Muscle layer of colon (tissue), 2 donors: ENCODE results near the gene POLR2H.

Experiments used
- H3K27ac ChIP-seq: one replicate; pipeline ENCODE4 v1.7.0; 2013; ENCODE audit warnings: low read depth, mild to moderate bottlenecking, low read length, moderate library complexity
- H3K27me3 ChIP-seq, 2 donors: one replicate each; pipeline ENCODE4 v1.7.0; 2013; ENCODE audit warnings: low read length in 2 of 2, mild to moderate bottlenecking in 2 of 2; ENCODE audit not compliant: insufficient read depth in 2 of 2, control insufficient read depth in 1 of 2
- H3K36me3 ChIP-seq: one replicate; pipeline ENCODE4 v1.7.0; 2013; ENCODE audit warnings: mild to moderate bottlenecking, low read length; ENCODE audit not compliant: insufficient read depth
- H3K4me1 ChIP-seq: one replicate; pipeline ENCODE4 v1.7.0; 2013; ENCODE audit warnings: mild to moderate bottlenecking, low read length; ENCODE audit not compliant: insufficient read depth
- H3K4me3 ChIP-seq, 2 donors: one replicate each; pipeline ENCODE4 v1.7.0; 2013; ENCODE audit warnings: low read length in 2 of 2, low read depth in 1 of 2, mild to moderate bottlenecking in 1 of 2, moderate library complexity in 1 of 2
- H3K9ac ChIP-seq: one replicate; pipeline ENCODE4 v1.7.0; 2013; ENCODE audit warnings: low read length
- H3K9me3 ChIP-seq: one replicate; pipeline ENCODE4 v1.7.0; 2013; ENCODE audit warnings: mild to moderate bottlenecking, low read length
- donor health status: abdominal sarcoma.
- donor health status: Adenocarcinoma of cecum.

Gene POLR2H

DNA sequence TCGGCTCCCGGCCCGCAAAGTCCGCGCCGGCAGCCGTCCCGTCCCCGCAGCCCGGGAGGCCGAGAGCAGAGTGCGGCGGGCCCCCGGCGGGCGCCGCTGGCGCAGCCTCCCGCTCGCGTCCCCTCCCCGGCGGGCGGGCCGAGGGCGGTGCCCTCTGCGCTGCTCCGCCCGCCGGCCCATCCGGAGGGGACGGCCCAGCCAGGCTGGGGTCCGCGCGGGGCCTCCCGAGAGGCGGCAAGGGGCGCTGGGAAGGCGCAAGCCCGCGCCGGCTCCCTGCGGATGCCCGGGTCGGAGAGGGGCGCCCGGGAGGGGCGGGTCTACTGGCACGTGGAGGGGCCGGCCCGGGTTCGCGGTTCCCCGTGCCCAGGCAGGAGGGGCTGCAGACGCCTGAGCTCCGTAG, at the start of gene POLR2H, which contains the start of gene CLCN2:
Gene POLR2H (plus strand): TSS at position 179 of the 400 bp plus-strand sequence. CDS start 1,783 bp downstream, outside the sequence.
Gene CLCN2 (minus strand): TSS at position 74 of the 400 bp plus-strand sequence. CDS start 126 bp downstream, outside the sequence.
- peak within 1 kb of the TSS; percentile 99 for H3K27ac ChIP-seq
- H3K27me3 ChIP-seq: no peaks in the 10 kb centered on the region
- H3K4me3 ChIP-seq: peak within 1 kb of the TSS; percentile 60 to 79
- peak within 1 kb of the TSS; percentile 68 for H3K9ac ChIP-seq
- peaks cover 8% of the 10 kb centered on the region for H3K36me3 ChIP-seq
- peaks cover 23% of the 10 kb centered on the region for H3K4me1 ChIP-seq
- no peaks in the 10 kb centered on the region for H3K9me3 ChIP-seq

DNA sequence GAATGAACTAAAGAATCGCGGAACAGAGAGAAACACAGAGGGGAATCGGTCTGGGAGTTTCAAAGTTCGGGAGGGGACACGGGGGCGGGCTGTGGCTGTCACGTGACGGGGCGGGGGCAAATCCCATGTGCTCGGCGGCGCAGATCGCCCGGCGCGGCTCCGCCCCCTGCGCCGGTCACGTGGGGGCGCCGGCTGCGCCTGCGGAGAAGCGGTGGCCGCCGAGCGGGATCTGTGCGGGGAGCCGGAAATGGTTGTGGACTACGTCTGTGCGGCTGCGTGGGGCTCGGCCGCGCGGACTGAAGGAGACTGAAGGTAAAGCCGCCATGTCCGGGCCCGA, 47.2 kb upstream of the POLR2H start, which contains the start of gene EIF4G1:
Gene EIF4G1 (plus strand): TSS at position 244 of the 337 bp plus-strand sequence. CDS start 1,191 bp downstream, outside the sequence.
- no peaks in the 10 kb centered on the region for H3K9me3 ChIP-seq
- peaks cover 35% of the 10 kb centered on the region for H3K4me1 ChIP-seq
- no peaks in the 10 kb centered on the region for H3K27me3 ChIP-seq
- H3K9ac ChIP-seq: peak within 1 kb of the TSS; percentile 92
- H3K4me3 ChIP-seq: peak within 1 kb of the TSS; percentile 72 to 76
- peaks cover 18% of the 10 kb centered on the region for H3K36me3 ChIP-seq
- H3K27ac ChIP-seq: peak within 1 kb of the TSS; percentile 99

DNA sequence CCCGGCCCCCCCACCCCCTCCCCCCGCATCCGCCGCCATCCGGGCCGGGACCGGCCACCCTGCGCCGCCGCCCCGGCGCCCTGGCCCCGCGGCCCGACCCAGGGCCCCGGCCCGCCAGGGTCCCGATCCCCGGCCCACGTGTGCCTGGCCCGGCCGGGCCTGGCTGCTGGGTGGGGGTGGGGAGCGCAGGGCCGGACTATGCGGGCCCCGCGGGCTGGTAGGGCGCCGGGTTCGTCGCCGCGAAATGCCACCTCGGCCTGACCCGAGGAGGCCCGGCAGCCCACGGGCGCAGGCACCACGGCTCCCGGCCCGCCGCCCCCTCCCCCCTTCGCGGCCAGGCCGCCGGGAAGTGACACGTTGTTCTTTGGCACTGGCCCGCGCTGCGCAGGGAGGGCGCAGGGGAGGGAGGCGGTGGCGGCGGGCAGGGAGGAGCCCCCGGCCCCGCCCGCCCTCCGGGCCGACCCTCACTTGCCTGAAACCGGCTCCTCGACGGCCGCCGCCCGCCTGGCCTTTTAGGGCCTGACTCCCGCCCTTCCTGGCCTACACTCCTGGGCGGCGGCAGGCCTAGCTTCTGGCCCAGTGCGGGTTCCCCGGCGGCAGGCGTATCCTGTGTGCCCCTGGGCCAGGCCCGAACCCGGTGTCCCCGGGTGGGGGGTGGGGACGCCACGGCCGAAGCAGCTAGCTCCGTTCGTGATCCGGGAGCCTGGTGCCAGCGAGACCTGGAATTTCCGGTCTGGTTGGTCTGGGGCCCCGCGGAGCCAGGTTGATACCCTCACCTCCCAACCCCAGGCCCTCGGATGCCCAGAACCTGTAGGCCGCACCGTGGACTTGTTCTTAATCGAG, 46.6 kb upstream of the POLR2H start:
- Histone ChIP-seq H3K27me3 (no peaks in the 10 kb centered on the region), H3K4me3 (peak overlapping the region; percentile 72 to 76), H3K36me3 (peaks cover 18% of the 10 kb centered on the region), H3K4me1 (peaks cover 39% of the 10 kb centered on the region), H3K27ac (peak overlapping the region; percentile 99), H3K9ac (peak overlapping the region; percentile 92), H3K9me3 (no peaks in the 10 kb centered on the region)

DNA sequence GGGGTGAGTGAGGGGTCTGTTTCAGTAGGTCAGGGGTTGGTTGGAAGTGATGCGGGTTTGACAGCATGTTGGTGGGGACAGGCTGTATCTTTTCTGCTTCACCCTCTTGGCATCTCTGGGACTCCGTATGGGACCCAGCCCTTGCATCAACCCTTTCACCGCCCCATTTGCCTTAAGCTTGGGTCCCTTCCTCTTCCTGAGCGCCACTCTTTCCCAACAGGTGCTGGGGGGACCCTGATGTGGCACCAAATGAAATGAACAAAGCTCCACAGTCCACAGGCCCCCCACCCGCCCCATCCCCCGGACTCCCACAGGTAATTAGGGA, 46.0 kb upstream of the POLR2H start:
- Histone ChIP-seq H3K9ac (peak overlapping the region; percentile 92), H3K9me3 (no peaks in the 10 kb centered on the region), H3K27me3 (no peaks in the 10 kb centered on the region), H3K36me3 (peaks cover 20% of the 10 kb centered on the region), H3K27ac (peak overlapping the region; percentile 99), H3K4me1 (peaks cover 44% of the 10 kb centered on the region), H3K4me3 (peak overlapping the region; percentile 72 to 76)

DNA sequence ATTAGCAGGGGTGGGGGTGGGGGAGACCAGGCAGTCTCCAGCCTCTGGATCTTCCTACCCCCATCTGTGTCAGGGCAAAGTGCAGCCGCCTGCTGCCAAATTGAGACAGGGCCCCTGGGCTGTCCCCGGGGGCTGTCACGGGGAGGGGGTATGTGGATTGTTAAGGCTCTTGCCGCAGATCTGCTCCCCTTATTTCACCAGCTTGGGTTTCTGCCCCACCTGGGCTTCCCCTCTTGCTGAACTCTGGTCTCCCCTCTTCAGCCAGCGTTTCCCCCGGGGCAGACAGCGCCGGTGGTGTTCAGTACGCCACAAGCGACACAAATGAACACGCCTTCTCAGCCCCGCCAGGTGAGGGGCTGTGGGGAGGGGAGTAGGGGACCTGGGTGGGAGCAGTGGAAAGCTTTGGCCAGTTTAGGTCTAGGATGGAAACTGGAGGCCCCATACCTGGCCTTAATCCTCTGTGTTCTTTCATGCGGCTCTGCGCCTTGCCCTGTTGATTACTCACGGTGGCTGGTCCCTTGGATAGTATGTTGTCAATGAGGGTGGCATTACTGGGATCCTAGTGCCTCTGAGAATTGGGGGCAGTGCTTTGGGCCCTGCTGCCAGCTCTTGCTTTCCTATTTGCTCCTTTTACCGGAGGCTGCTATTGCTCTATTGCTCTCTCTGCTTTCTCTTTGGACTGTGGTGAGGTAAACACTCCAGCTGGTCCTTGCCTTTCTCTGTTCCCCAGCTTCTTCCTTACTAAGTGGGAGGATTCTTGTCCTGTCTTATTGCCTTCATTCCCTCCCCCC, 45.4 kb upstream of the POLR2H start:
- Histone ChIP-seq H3K9me3 (no peaks in the 10 kb centered on the region), H3K9ac (peak overlapping the region; percentile 92), H3K27me3 (no peaks in the 10 kb centered on the region), H3K4me1 (peaks cover 48% of the 10 kb centered on the region), H3K27ac (peak overlapping the region; percentile 99), H3K36me3 (peaks cover 26% of the 10 kb centered on the region), H3K4me3 (peak overlapping the region; percentile 72 to 76)

DNA sequence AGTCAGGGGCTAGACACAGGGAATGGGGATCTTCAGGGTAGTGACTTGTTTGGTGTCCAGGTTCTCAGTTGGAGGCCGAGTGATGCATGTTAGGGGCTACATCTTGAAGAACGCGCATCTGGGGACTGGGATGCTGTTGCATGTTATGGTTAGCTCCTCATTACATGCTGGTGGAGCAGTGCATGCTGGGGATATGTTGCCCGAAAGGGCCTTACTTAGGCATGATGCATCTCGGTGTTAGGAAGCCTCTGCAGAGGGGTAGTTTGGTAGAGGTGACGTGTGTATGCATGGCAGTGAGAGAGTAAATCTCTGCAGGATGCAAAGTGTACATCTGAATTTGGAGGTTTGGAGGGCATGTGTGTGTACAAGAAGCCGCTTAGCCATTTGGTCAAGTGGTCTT, 44.7 kb upstream of the POLR2H start:
- peaks cover 33% of the 10 kb centered on the region for H3K36me3 ChIP-seq
- peak overlapping the region; percentile 92 for H3K9ac ChIP-seq
- no peaks in the 10 kb centered on the region for H3K27me3 ChIP-seq
- peak overlapping the region; percentile 99 for H3K27ac ChIP-seq
- H3K4me1 ChIP-seq: peaks cover 54% of the 10 kb centered on the region
- no peaks in the 10 kb centered on the region for H3K9me3 ChIP-seq
- peak overlapping the region; percentile 72 to 76 for H3K4me3 ChIP-seq

DNA sequence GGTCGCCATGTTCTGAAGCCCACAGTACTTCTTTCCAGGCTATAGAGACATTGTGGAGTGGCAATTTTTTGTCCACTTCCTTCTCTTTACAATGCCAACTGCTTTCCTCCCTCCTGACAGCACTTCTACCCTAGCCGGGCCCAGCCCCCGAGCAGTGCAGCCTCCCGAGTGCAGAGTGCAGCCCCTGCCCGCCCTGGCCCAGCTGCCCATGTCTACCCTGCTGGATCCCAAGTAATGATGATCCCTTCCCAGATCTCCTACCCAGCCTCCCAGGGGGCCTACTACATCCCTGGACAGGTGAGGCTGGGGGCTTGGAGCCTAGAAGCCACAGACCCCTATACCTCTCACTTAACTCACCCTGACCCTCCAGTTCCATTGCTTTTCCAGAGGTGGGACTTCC, 44.3 kb upstream of the POLR2H start:
- Histone ChIP-seq H3K9ac (peak overlapping the region; percentile 92), H3K4me1 (peaks cover 54% of the 10 kb centered on the region), H3K36me3 (peaks cover 37% of the 10 kb centered on the region), H3K4me3 (peak overlapping the region in 1 of 2 donors; percentile 76), H3K27me3 (no peaks in the 10 kb centered on the region), H3K9me3 (no peaks in the 10 kb centered on the region), H3K27ac (no peak overlapping the region)

DNA sequence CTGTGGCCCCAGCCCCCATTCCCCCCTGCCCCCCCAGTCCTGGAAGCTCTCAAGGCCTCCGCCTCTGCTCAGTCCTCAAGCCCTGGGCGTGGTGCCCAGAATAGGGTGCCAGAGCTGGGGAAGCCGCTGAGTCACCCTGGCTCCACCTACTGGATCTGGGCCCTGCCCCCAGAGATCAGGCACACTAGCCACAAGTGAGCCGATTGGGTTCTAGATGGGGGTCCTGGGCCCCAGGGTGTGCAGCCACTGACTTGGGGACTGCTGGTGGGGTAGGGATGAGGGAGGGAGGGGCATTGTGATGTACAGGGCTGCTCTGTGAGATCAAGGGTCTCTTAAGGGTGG, 41.4 kb upstream of the POLR2H start:
- no peaks in the 10 kb centered on the region for H3K27me3 ChIP-seq
- H3K27ac ChIP-seq: peak overlapping the region; percentile 94
- H3K9me3 ChIP-seq: no peaks in the 10 kb centered on the region
- peaks cover 54% of the 10 kb centered on the region for H3K4me1 ChIP-seq
- peaks cover 66% of the 10 kb centered on the region for H3K36me3 ChIP-seq
- peak overlapping the region; percentile 65 for H3K9ac ChIP-seq
- H3K4me3 ChIP-seq: peak overlapping the region in 1 of 2 donors; percentile 25

DNA sequence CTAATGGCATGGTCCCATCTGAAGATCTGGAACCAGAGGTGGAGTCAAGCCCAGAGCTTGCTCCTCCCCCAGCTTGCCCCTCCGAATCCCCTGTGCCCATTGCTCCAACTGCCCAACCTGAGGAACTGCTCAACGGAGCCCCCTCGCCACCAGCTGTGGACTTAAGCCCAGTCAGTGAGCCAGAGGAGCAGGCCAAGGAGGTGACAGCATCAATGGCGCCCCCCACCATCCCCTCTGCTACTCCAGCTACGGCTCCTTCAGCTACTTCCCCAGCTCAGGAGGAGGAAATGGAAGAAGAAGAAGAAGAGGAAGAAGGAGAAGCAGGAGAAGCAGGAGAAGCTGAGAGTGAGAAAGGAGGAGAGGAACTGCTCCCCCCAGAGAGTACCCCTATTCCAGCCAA, 39.8 kb upstream of the POLR2H start:
- no peaks in the 10 kb centered on the region for H3K9me3 ChIP-seq
- peaks cover 77% of the 10 kb centered on the region for H3K36me3 ChIP-seq
- H3K27me3 ChIP-seq: no peaks in the 10 kb centered on the region
- no peak overlapping the region for H3K27ac ChIP-seq
- no peak overlapping the region for H3K9ac ChIP-seq
- H3K4me3 ChIP-seq: no peak overlapping the region
- peaks cover 46% of the 10 kb centered on the region for H3K4me1 ChIP-seq

DNA sequence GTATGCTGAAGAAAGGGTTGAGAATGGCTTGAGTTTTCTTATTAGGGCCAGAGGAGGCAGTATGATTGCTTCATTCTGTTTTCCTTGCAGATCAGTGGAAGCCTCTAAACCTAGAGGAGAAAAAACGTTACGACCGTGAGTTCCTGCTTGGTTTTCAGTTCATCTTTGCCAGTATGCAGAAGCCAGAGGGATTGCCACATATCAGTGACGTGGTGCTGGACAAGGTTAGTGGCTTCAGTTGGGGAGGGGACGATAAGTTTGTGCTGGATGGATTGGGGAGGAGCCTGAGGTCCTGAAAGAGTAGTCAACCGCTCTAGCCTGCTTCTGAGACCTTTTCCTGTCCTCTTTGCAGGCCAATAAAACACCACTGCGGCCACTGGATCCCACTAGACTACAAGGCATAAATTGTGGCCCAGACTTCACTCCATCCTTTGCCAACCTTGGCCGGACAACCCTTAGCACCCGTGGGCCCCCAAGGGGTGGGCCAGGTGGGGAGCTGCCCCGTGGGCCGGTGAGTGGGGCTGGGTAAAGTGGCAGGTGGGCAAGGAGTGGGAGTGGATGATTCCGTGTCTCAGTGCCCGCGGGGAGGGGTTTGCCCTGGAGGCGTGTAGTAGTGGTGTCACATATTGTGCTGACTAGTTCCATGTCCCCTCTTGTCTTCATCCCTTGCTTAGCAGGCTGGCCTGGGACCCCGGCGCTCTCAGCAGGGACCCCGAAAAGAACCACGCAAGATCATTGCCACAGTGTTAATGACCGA, 38.6 kb upstream of the POLR2H start:
- Histone ChIP-seq H3K4me1 (peaks cover 33% of the 10 kb centered on the region), H3K4me3 (no peak overlapping the region), H3K36me3 (peaks cover 78% of the 10 kb centered on the region), H3K27ac (no peak overlapping the region), H3K27me3 (no peaks in the 10 kb centered on the region), H3K9ac (no peak overlapping the region), H3K9me3 (no peaks in the 10 kb centered on the region)

DNA sequence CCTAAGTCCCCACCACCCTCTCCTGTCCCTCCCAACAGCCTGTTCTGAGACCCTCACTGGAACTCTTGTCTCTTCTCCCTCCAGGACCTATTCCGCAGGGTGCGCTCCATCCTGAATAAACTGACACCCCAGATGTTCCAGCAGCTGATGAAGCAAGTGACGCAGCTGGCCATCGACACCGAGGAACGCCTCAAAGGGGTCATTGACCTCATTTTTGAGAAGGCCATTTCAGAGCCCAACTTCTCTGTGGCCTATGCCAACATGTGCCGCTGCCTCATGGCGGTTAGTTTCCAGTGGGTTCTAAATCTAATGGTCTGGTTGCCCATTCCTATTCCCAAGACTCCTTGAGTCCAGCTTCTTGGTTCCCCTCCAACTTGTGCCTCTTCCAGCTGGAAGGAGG, 37.8 kb upstream of the POLR2H start:
- H3K27ac ChIP-seq: no peak overlapping the region
- H3K36me3 ChIP-seq: peaks cover 84% of the 10 kb centered on the region
- peaks cover 26% of the 10 kb centered on the region for H3K4me1 ChIP-seq

More for the DNA sequence above, 37.8 kb upstream of the POLR2H start:
- Histone ChIP-seq H3K9ac (no peak overlapping the region), H3K27me3 (no peaks in the 10 kb centered on the region), H3K9me3 (no peaks in the 10 kb centered on the region), H3K4me3 (no peak overlapping the region)
